Measurements from ENCODE around the gene CYP20A1. TPM values are rescaled to one million over a fixed set of nuclear protein-coding genes. Genes with fewer than 3 reads are reported as not detected.
"Not testable (repeated sequence)": the region's sequence is repeated elsewhere in the genome, so short reads cannot be mapped to it uniquely, and the experiment has no call there.

CYP20A1 gene
- total RNA-seq, 4 donors from 2014 or later, result 6.0 to 34.4 (median 29.6) TPM

DNA sequence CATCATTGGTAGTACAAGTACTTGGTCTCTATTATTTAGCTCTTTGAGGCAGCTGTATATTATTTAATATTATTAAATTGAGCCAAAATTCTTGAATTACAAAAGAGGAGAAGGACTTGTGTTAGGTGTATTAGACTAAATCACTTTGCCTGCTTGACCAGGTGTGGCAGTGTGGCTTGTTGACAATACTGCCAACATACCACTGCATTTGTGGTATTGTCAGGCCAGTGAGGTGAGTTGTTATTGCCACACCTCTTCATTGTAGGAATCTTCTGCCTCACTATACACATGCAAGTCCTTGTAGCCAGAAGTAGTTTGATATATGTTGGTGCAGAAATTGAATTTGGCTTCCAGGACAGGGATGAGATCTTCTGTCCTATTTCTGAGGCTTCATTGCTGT lies 40.5 kb downstream of the CYP20A1 start:
- Histone ChIP-seq H3K9me3 (no peaks in the 10 kb centered on the region), H3K4me1 (no peaks in the 10 kb centered on the region), H3K36me3 (peaks cover 0 to 66% (median 15%) of the 10 kb centered on the region in 4 donors), H3K27me3 (no peaks in the 10 kb centered on the region), H3K4me3 (no peak overlapping the region), H3K27ac (no peak overlapping the region)
- TF ChIP-seq POLR2AphosphoS5 (IDR thresholded peaks at IDR 0.05) (no peak), POLR2A (IDR thresholded peaks at IDR 0.05) (no peak), EP300 (IDR thresholded peaks at IDR 0.05; ENCODE audit: low read depth) (no peak)
- TF ChIP-seq, protein P1, sequence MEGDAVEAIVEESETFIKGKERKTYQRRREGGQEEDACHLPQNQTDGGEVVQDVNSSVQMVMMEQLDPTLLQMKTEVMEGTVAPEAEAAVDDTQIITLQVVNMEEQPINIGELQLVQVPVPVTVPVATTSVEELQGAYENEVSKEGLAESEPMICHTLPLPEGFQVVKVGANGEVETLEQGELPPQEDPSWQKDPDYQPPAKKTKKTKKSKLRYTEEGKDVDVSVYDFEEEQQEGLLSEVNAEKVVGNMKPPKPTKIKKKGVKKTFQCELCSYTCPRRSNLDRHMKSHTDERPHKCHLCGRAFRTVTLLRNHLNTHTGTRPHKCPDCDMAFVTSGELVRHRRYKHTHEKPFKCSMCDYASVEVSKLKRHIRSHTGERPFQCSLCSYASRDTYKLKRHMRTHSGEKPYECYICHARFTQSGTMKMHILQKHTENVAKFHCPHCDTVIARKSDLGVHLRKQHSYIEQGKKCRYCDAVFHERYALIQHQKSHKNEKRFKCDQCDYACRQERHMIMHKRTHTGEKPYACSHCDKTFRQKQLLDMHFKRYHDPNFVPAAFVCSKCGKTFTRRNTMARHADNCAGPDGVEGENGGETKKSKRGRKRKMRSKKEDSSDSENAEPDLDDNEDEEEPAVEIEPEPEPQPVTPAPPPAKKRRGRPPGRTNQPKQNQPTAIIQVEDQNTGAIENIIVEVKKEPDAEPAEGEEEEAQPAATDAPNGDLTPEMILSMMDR (IDR thresholded peaks at IDR 0.05), result no peak
- in situ Hi-C loops (cut with MboI; ENCODE audit: low pct_ligation_motif_present in 1 of 4, low pct_unique_long_range_greater_than_20kb in 1 of 4, low sequenced_read_pairs in 3 of 4) (no loop called here), intact Hi-C loops (cut with DNase I; ENCODE audit: low total_unique reads) (no loop called here)
- DNase-seq, result no peak

DNA sequence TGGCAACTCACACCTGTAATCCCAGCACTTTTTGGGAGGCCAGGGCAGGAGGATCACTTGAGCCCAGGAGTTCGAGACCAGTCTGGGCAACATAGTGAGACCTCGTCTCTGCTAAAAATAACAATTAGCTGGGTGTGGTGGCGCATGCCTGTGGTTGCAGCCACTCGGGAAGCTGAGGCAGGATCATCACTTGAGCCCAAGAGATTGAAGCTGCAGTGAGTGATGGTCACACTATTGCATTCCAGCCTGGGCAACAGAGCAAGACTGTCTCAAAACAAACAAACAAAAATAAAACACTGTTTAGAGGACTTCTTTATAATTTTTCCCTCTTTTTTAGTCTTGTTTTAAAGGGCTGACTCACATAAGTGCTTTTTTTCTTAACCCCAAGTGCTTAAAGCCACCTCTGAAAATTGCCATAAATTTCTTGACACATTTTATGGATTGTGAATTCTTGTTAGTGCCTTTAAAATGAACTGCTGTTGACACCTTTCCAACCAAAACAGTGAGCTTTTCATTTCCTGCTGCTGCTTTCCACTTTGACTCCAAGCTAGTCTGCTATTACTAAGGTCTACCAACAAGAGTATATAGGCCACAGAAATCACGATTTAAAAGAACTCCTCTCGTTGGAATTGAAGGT lies 41.7 kb downstream of the CYP20A1 start:
- no peak overlapping the region for H3K27ac ChIP-seq
- peaks cover 0 to 64% (median 15%) of the 10 kb centered on the region in 4 donors for H3K36me3 ChIP-seq
- in situ Hi-C loops (cut with MboI; ENCODE audit: low pct_ligation_motif_present in 1 of 4, low pct_unique_long_range_greater_than_20kb in 1 of 4, low sequenced_read_pairs in 3 of 4) (no loop called here), intact Hi-C loops (cut with DNase I; ENCODE audit: low total_unique reads) (no loop called here)
- TF ChIP-seq POLR2AphosphoS5 (IDR thresholded peaks at IDR 0.05), result no peak
- no peak for DNase-seq
- H3K4me1 ChIP-seq, result no peaks in the 10 kb centered on the region
- WGBS, 2 donors (ENCODE audit: low coverage in 1 of 2), result 71 to 79% methylated on average over 2 to 6 of the region's 6 CpGs
- no peak overlapping the region for H3K4me3 ChIP-seq
- no peaks in the 10 kb centered on the region for H3K27me3 ChIP-seq
- H3K9me3 ChIP-seq, result no peaks in the 10 kb centered on the region

- Histone ChIP-seq H3K4me1 (no peaks in the 10 kb centered on the region), H3K27me3 (no peaks in the 10 kb centered on the region), H3K9me3 (no peaks in the 10 kb centered on the region), H3K27ac (no peak overlapping the region), H3K4me3 (no peak overlapping the region), H3K36me3 (peaks cover 0 to 70% (median 16%) of the 10 kb centered on the region in 4 donors)
- TF ChIP-seq, protein P1 (IDR thresholded peaks at IDR 0.05), result no peak
- TF ChIP-seq POLR2AphosphoS5 (IDR thresholded peaks at IDR 0.05) (no peak), POLR2A (IDR thresholded peaks at IDR 0.05) (no peak), EP300 (IDR thresholded peaks at IDR 0.05; ENCODE audit: low read depth) (no peak)
- intact Hi-C loops (cut with DNase I; ENCODE audit: low total_unique reads), result no loop called here
- DNase-seq, result no peak
- in situ Hi-C loops (cut with MboI; ENCODE audit: low pct_ligation_motif_present in 1 of 4, low pct_unique_long_range_greater_than_20kb in 1 of 4, low sequenced_read_pairs in 3 of 4), result no loop called here
- WGBS, 2 donors (ENCODE audit: low coverage in 1 of 2), result 96 to 97% methylated on average over 5 to 7 of the region's 7 CpGs
Observed at GRCh38 chr2:203282101-203282500, 43.3 kb downstream of the CYP20A1 start.

- 88 to 91% methylated on average over 2 of the region's 2 CpGs for WGBS, 2 donors (ENCODE audit: low coverage in 1 of 2)
- no peak overlapping the region for H3K27ac ChIP-seq
- H3K9me3 ChIP-seq, result no peaks in the 10 kb centered on the region
- TF ChIP-seq POLR2AphosphoS5 (IDR thresholded peaks at IDR 0.05), result no peak
- TF ChIP-seq, protein P1 (IDR thresholded peaks at IDR 0.05), result no peak
- no peak for TF ChIP-seq EP300 (IDR thresholded peaks at IDR 0.05; ENCODE audit: low read depth)
- TF ChIP-seq POLR2A (IDR thresholded peaks at IDR 0.05), result no peak
- DNase-seq, result no peak
- peaks cover 0 to 44% (median 13%) of the 10 kb centered on the region in 4 donors for H3K36me3 ChIP-seq
- in situ Hi-C loops (cut with MboI; ENCODE audit: low pct_ligation_motif_present in 1 of 4, low pct_unique_long_range_greater_than_20kb in 1 of 4, low sequenced_read_pairs in 3 of 4), result no loop called here
- intact Hi-C loops (cut with DNase I; ENCODE audit: low total_unique reads), result no loop called here
- no peaks in the 10 kb centered on the region for H3K27me3 ChIP-seq
- no peaks in the 10 kb centered on the region for H3K4me1 ChIP-seq
- H3K4me3 ChIP-seq, result no peak overlapping the region
Observed at GRCh38 chr2:203286532-203286931, 47.7 kb downstream of the CYP20A1 start.

DNA sequence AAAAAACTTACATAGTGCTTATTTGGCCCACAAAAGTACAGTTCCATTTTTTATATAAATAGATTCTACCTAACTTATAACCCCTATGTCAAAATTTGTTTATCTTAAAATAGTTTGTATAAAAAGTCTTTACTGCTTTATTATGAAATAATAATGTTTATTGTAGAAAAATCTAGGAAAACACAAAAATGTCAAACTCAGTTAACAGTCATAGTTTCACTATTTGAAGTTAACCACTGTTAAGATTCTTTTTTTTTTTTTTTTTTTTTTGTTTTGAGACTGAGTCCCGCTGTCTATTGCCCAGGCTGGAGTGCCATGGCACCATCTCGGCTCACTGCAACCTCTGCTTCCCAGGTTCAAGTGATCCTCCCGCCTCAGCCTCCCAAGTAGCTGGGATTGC lies 62.8 kb downstream of the CYP20A1 start:
- no peaks in the 10 kb centered on the region for H3K9me3 ChIP-seq
- peaks cover 0 to 15% (median 5%) of the 10 kb centered on the region in 4 donors for H3K36me3 ChIP-seq
- no peak overlapping the region for H3K27ac ChIP-seq
- H3K27me3 ChIP-seq, result no peaks in the 10 kb centered on the region
- in situ Hi-C loops (cut with MboI; ENCODE audit: low pct_ligation_motif_present in 1 of 4, low pct_unique_long_range_greater_than_20kb in 1 of 4, low sequenced_read_pairs in 3 of 4) (no loop called here), intact Hi-C loops (cut with DNase I; ENCODE audit: low total_unique reads) (no loop called here)
- no peaks in the 10 kb centered on the region for H3K4me1 ChIP-seq
- no peak overlapping the region for H3K4me3 ChIP-seq
- TF ChIP-seq POLR2A (IDR thresholded peaks at IDR 0.05), result no peak
- TF ChIP-seq, protein P1 (IDR thresholded peaks at IDR 0.05), result no peak
- no peak for TF ChIP-seq EP300 (IDR thresholded peaks at IDR 0.05; ENCODE audit: low read depth)
- TF ChIP-seq POLR2AphosphoS5 (IDR thresholded peaks at IDR 0.05), result no peak
- WGBS, 2 donors (ENCODE audit: low coverage in 1 of 2), result 95 to 100% methylated on average over 1 to 3 of the region's 3 CpGs
- DNase-seq, result no peak

DNA sequence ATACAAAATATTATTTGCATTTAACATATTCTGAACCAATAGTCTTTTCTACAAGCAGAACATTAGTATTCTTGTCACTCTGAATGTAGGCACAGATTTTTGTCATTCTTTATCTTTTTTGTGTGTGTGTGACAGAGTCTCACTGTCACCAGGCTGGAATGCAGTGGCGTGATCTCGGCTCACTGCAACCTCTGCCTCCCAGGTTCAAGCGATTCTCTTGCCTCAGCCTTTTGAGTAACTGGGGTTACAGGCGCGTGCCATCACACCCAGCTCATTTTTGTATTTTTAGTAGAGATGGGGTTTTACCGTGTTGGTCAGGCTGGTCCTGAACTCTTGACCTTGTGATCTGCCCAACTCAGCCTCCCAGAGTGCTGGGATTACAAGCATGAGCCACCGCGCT lies 63.8 kb downstream of the CYP20A1 start:
- H3K27ac ChIP-seq; H3K4me1 ChIP-seq; H3K27me3 ChIP-seq; in situ Hi-C loops (cut with MboI; ENCODE audit: low pct_ligation_motif_present in 1 of 4, low pct_unique_long_range_greater_than_20kb in 1 of 4, low sequenced_read_pairs in 3 of 4); H3K4me3 ChIP-seq; intact Hi-C loops (cut with DNase I; ENCODE audit: low total_unique reads); H3K9me3 ChIP-seq; H3K36me3 ChIP-seq; DNase-seq: not testable (repeated sequence)
- 89 to 97% methylated on average over 7 to 8 of the region's 8 CpGs for WGBS, 2 donors (ENCODE audit: low coverage in 1 of 2)
